K562 (cell line): ENCODE measurements around the gene CHMP4B. TPM values are rescaled to one million over a fixed set of nuclear protein-coding genes. Genes with fewer than 3 reads are reported as not detected.

ENCODE experiments used
- ATAC-seq: fragments of 200-7000 bp; cut with Tn5 transposase; 3 replicates; pipeline ENCODE4 v1.9.1; 2020; ENCODE audit warnings: moderate library complexity
- BruUV-seq: library from RNA; stranded (reverse); fragments of 400-500 nt; replicated peaks from 2 replicates; lab custom pipeline; 2021; lab: Mats Ljungman, UMichigan
- CTCF ChIA-PET: fragments of 300-600 bp; formaldehyde crosslinking; extraction: SDS; loops from one replicate; lab custom pipeline; 2021; ENCODE audit warnings: low intra/inter-chr PET ratio; lab: Yijun Ruan, JAX
- POLR2A ChIA-PET: fragments of 300-600, 350-650 bp; sonication (Branson Sonifier 250); formaldehyde crosslinking; extraction: SDS; loops from one replicate; lab custom pipeline; 2021; ENCODE audit warnings: antibody characterized with exemption, inconsistent platforms; lab: Yijun Ruan, JAX
- DNase-seq, 4 experiments: peaks; one replicate each; pipeline versions ENCODE4 v3.0.0 to v3.0.0-alpha.2; 2011 to 2018; ENCODE audit warnings: low spot score in 3 of 4, mixed read lengths in 3 of 4; ENCODE audit errors: extremely low read depth in 1 of 4
- FAIRE-seq: peaks from 2 replicates; lab custom pipeline; 2011; peaks lifted over from hg19 to GRCh38; lab: Jason Lieb, UNC
- H2AFZ ChIP-seq: 2 replicates; pipeline ENCODE4 v1.6.0; 2011; ENCODE audit warnings: low read depth, low read length, control low read depth, inconsistent platforms
- H3K27ac ChIP-seq: fragments of 200-600 bp; 3 replicates; pipeline ENCODE4 v1.8.0; 2011; ENCODE audit warnings: low read depth, mild to moderate bottlenecking, control low read depth, inconsistent platforms, low read length, moderate library complexity, mixed read lengths; ENCODE audit errors: extremely low read depth
- H3K27me3 ChIP-seq, 2 experiments: fragments of 300-600 bp in 1 of 2; 2 replicates in 1 of 2; 3 replicates in 1 of 2; pipeline versions ENCODE4 v1.6.0 to v1.8.0; 2011; ENCODE audit warnings: inconsistent platforms in 2 of 2, low read length in 2 of 2, mild to moderate bottlenecking in 1 of 2, mixed read lengths in 1 of 2, moderate library complexity in 1 of 2; ENCODE audit not compliant: control insufficient read depth in 2 of 2, insufficient read depth in 2 of 2
- H3K36me3 ChIP-seq: fragments of 300-600 bp; 3 replicates; pipeline ENCODE4 v1.8.0; 2011; ENCODE audit warnings: mild to moderate bottlenecking, low read length, inconsistent platforms; ENCODE audit not compliant: control insufficient read depth, insufficient read depth
- H3K4me1 ChIP-seq, 2 experiments: fragments of 200-600 bp in 1 of 2; replicated peaks in 1 of 2; 2 replicates in 1 of 2; 3 replicates in 1 of 2; pipeline versions ENCODE4 v1.5.1 to v1.8.0; 2011; ENCODE audit warnings: inconsistent platforms in 2 of 2, low read length in 2 of 2, mild to moderate bottlenecking in 1 of 2, mixed read lengths in 1 of 2, moderate library complexity in 1 of 2; ENCODE audit not compliant: control insufficient read depth in 2 of 2, insufficient read depth in 2 of 2
- H3K4me2 ChIP-seq: 2 replicates; pipeline ENCODE4 v1.6.1; 2011; ENCODE audit warnings: low read length, control low read depth, inconsistent platforms, mixed read lengths; ENCODE audit not compliant: insufficient read depth
- H3K4me3 ChIP-seq: fragments of 200-600 bp; sonication (generic), shearing (Covaris generic); 2 replicates; pipeline ENCODE4 v1.5.1; 2016; ENCODE audit warnings: control low read depth, inconsistent platforms
- H3K79me2 ChIP-seq: fragments of 200-600 bp; 3 replicates; pipeline ENCODE4 v1.8.0; 2011; ENCODE audit warnings: low read length, inconsistent platforms; ENCODE audit not compliant: control insufficient read depth, insufficient read depth
- H3K9ac ChIP-seq, 2 experiments: 2 replicates each; pipeline versions ENCODE4 v1.6.0 to v1.6.1; 2011; ENCODE audit warnings: low read depth in 2 of 2, low read length in 2 of 2, control low read depth in 1 of 2, inconsistent platforms in 1 of 2, mild to moderate bottlenecking in 1 of 2, mixed read lengths in 1 of 2; ENCODE audit not compliant: insufficient read depth in 1 of 2
- H3K9me1 ChIP-seq: one replicate; pipeline ENCODE4 v1.6.0; 2011; ENCODE audit warnings: inconsistent platforms, mild to moderate bottlenecking, low read length, moderate library complexity; ENCODE audit not compliant: control insufficient read depth, insufficient read depth
- H3K9me3 ChIP-seq: replicated peaks from 2 replicates; pipeline ENCODE4 v1.5.1; 2011; ENCODE audit warnings: low read depth, low read length, inconsistent platforms; ENCODE audit not compliant: control insufficient read depth, insufficient read depth
- H4K20me1 ChIP-seq: replicated peaks from 2 replicates; pipeline ENCODE4 v1.6.1; 2011; ENCODE audit warnings: low read length, inconsistent platforms, mixed read lengths; ENCODE audit not compliant: control insufficient read depth, insufficient read depth
- CHD1 ChIP-seq: fragments of 200-600 bp; sonication (generic); IDR thresholded peaks from one replicate; pipeline ENCODE4 v1.6.1; 2012; ENCODE audit warnings: mild to moderate bottlenecking, moderate library complexity, low read length, inconsistent platforms
- DPF2 ChIP-seq: fragments of 450-650 bp; IDR thresholded peaks from 2 replicates; pipeline ENCODE4 v1.6.1; 2016
- EHMT2 ChIP-seq: fragments of 450-650 bp; IDR thresholded peaks from 2 replicates; pipeline ENCODE4 v1.6.1; 2018; ENCODE audit warnings: antibody characterized with exemption
- ESRRA ChIP-seq: fragments of 450-650 bp; IDR thresholded peaks from 2 replicates; pipeline ENCODE4 v1.6.1; 2014; ENCODE audit warnings: low read depth, mild to moderate bottlenecking, moderate library complexity, borderline replicate concordance
- FOXK2 ChIP-seq, 2 experiments: fragments of 450-650 bp; IDR thresholded peaks in 1 of 2; conservative IDR thresholded peaks in 1 of 2; 2 replicates each; pipeline ENCODE4 v1.6.1; 2016; ENCODE audit warnings: low read depth in 2 of 2, mild to moderate bottlenecking in 1 of 2
- GABPB1 ChIP-seq: sonication (generic); formaldehyde crosslinking; IDR thresholded peaks from 2 replicates; pipeline ENCODE4 v1.8.0; 2022; ENCODE audit warnings: mild to moderate bottlenecking, missing genetic modification reagents
- KDM4B ChIP-seq, 2 experiments: fragments of 450-650 bp in 1 of 2; sonication (generic) in 1 of 2; IDR thresholded peaks; 2 replicates each; pipeline ENCODE4 v1.6.1; 2016 to 2017; ENCODE audit warnings: borderline replicate concordance in 2 of 2, antibody characterized with exemption in 1 of 2, low read depth in 1 of 2, mild to moderate bottlenecking in 1 of 2
- MCM3 ChIP-seq: fragments of 450-650 bp; IDR thresholded peaks from 2 replicates; pipeline ENCODE4 v1.6.1; 2016
- MCM5 ChIP-seq: fragments of 450-650 bp; IDR thresholded peaks from 2 replicates; pipeline ENCODE4 v1.6.1; 2016; ENCODE audit warnings: low read depth
- NEUROD1 ChIP-seq: fragments of 150-350 bp; IDR thresholded peaks from 2 replicates; pipeline ENCODE4 v1.6.1; 2014; ENCODE audit warnings: borderline replicate concordance, low read length, low read depth; ENCODE audit not compliant: partially characterized antibody
- NFXL1 ChIP-seq: fragments of 450-650 bp; formaldehyde crosslinking; IDR thresholded peaks from 2 replicates; pipeline ENCODE4 v1.4.0; 2021; ENCODE audit warnings: mild to moderate bottlenecking
- NFYB ChIP-seq: IDR thresholded peaks from 2 replicates; pipeline ENCODE4 v1.6.1; 2011; ENCODE audit warnings: mild to moderate bottlenecking, moderate library complexity; ENCODE audit not compliant: insufficient read length; ENCODE audit errors: extremely low read depth
- NUFIP1 ChIP-seq: fragments of 450-650 bp; IDR thresholded peaks from 2 replicates; pipeline ENCODE4 v1.6.1; 2018; ENCODE audit not compliant: partially characterized antibody
- TCF7L2 ChIP-seq: fragments of 150-350 bp; IDR thresholded peaks from 2 replicates; pipeline ENCODE4 v1.6.1; 2016; ENCODE audit warnings: low read depth, mild to moderate bottlenecking, low read length, moderate library complexity
- TGIF2 ChIP-seq: sonication (generic); formaldehyde crosslinking; IDR thresholded peaks from 2 replicates; pipeline ENCODE4 v1.8.1; 2022; ENCODE audit warnings: mild to moderate bottlenecking, missing genetic modification reagents, moderate library complexity
- ZEB2 ChIP-seq: fragments of 450-650 bp; IDR thresholded peaks from 2 replicates; pipeline ENCODE4 v1.6.1; 2016
- ZKSCAN3 ChIP-seq: fragments of 250-450 bp; sonication (Bioruptor Pico); IDR thresholded peaks from 2 replicates; pipeline ENCODE4 v1.4.0; 2020
- ZNF263 ChIP-seq: sonication (generic); formaldehyde crosslinking; IDR thresholded peaks from 2 replicates; pipeline ENCODE4 v1.8.0; 2022; ENCODE audit warnings: mild to moderate bottlenecking, missing genetic modification reagents, borderline replicate concordance
- WGBS: fragments of 100-300 bp; shearing (Covaris generic); methylation state at CpG from one replicate; pipeline ENCODE4 v1.1.6; 2016; ENCODE audit warnings: low coverage, mixed read lengths; ENCODE audit not compliant: insufficient coverage; ENCODE audit errors: missing lambda C conversion rate; 5-methylcytosine and 5-hydroxymethylcytosine counted together
- in situ Hi-C: fragments of 300-500 bp; cut with MboI; formaldehyde crosslinking; loops from 4 replicates; pipeline ENCODE4 v1.15.0; 2018; ENCODE audit warnings: inconsistent platforms, mixed read lengths
- intact Hi-C: fragments of 100-400 bp; cut with micrococcal nuclease; formaldehyde crosslinking; loops from 2 replicates; pipeline ENCODE4 v1.14.2; 2022
- polyA plus RNA-seq, 8 experiments: library from polyadenylated mRNA; depleted of rRNA in 4 of 8; stranded (reverse) in 5 of 8; unstranded in 3 of 8; fragments of >200 nt; fragmentation: Nextera tagmentation in 2 of 8; fragmentation: Illumina TruSeq in 1 of 8; extraction: Ambion mirVana in 2 of 8; extraction: Trizol in 1 of 8; gene quantifications; 2 replicates each; pipeline versions ENCODE4 v1.2.1 to v1.2.3, GENCODE V29; 2011 to 2014; ENCODE audit warnings: inconsistent platforms in 1 of 8, missing spikeins in 1 of 8
- total RNA-seq, 7 experiments: library from RNA; depleted of rRNA in 6 of 7; stranded (reverse); fragments of >200 nt in 6 of 7; fragmentation: Illumina TruSeq in 2 of 7; extraction: Trizol in 2 of 7; gene quantifications; 2 replicates each; pipeline versions ENCODE4 v1.2.1 to v1.2.3, GENCODE V29; 2011 to 2021; ENCODE audit warnings: low replicate concordance in 1 of 7
- TF ChIP-seq, protein P1 (sequence below): fragments of 450-650 bp; formaldehyde crosslinking; IDR thresholded peaks from 2 replicates; pipeline ENCODE4 v1.4.0; 2022; ENCODE audit warnings: missing genetic modification characterization

The CHMP4B gene
- total and polyA plus RNA-seq, 9 of the 15 experiments (the other 6 are each of a cell fraction or from before 2014, with no cell fraction given), result 1.8 to 64.7 (median 31.8) TPM

DNA sequence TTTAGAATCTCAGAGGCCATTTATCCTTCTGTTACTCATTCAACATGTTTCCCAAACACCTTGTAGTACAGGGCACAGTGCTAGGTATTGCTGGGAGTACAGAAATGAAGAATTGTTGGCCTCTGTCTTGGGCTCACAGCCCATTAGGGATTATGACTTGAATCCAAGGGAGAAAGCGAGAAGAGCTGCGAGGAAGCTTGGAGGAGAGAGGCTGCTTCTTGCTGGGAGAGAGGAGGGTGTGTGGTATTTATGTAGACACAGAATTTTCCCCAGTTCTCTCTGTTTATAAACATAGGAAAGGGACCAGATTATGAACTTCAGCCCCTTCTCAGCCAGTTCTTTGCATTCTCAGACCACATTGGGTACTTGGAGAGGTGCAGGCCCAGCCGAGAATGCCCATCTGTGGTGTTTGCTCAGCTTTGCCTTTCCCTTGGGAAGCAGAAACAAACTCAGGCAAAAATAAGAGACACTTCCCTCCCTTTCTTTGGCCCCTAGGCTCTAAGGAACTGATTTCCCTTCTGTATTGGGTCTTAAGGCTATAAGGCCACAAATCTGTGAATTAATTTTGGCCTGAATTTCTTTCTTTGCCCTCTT is 17.9 kb downstream of the CHMP4B start:
- peaks cover 10% of the 10 kb centered on the region; the same call in 1 of the 3 replicates for H3K36me3 ChIP-seq
- intact Hi-C loops, result no loop called here
- H4K20me1 ChIP-seq, result peaks cover 27% of the 10 kb centered on the region
- H3K27me3 ChIP-seq, result no peaks in the 10 kb centered on the region
- ChIA-PET POLR2A (interaction anchor here (1.8 to 2.1 kb wide), 2 partner anchors 10 to 18 kb away, joined by 8 to 9 read pairs; partner anchors contain the start of gene CHMP4B), CTCF (interaction anchor here (0.6 kb wide), 1 partner anchor 418 kb away, joined by 3 read pairs; no protein-coding TSS in a partner anchor)
- H3K9ac ChIP-seq, result no peak overlapping the region
- H3K27ac ChIP-seq, result no peak overlapping the region
- FAIRE-seq (no peak), DNase-seq (no peak), ATAC-seq (no peak)
- peaks cover 12 to 20% of the 10 kb centered on the region in 2 experiments for H3K4me1 ChIP-seq
- H3K9me3 ChIP-seq, result no peaks in the 10 kb centered on the region
- 74% methylated on average over 3 of the region's 3 CpGs for WGBS
- H3K4me3 ChIP-seq, result no peak overlapping the region
- TF ChIP-seq EHMT2 (no peak), DPF2 (no peak), NUFIP1 (no peak), ZEB2 (no peak), FOXK2 (conservative IDR thresholded peaks at IDR 0.05 in 1 of 2, IDR thresholded peaks at IDR 0.05 in 1 of 2; ENCODE audit: low read depth in 2 of 2) (no peak), GABPB1 (CRISPR knock-in tag) (no peak), ZNF263 (no peak), ZKSCAN3 (CRISPR knock-in tag) (no peak), MCM5 (no peak), KDM4B (IDR thresholded peaks at IDR 0.05; ENCODE audit: borderline replicate concordance in 2 of 2, low read depth in 1 of 2) (no peak), TCF7L2 (no peak), ESRRA (no peak), MCM3 (no peak), CHD1 (no peak), NFYB (no peak), NEUROD1 (no peak), TGIF2 (no peak), NFXL1 (CRISPR knock-in tag) (no peak)
- TF ChIP-seq, protein P1, sequence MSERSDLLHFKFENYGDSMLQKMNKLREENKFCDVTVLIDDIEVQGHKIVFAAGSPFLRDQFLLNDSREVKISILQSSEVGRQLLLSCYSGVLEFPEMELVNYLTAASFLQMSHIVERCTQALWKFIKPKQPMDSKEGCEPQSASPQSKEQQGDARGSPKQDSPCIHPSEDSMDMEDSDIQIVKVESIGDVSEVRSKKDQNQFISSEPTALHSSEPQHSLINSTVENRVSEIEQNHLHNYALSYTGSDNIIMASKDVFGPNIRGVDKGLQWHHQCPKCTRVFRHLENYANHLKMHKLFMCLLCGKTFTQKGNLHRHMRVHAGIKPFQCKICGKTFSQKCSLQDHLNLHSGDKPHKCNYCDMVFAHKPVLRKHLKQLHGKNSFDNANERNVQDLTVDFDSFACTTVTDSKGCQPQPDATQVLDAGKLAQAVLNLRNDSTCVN, result no peak
- no peak overlapping the region for H2AFZ ChIP-seq
- H3K4me2 ChIP-seq, result no peak overlapping the region
- in situ Hi-C loops, result no loop called here
- BruUV-seq, result no TSS peak
- peaks cover 4% of the 10 kb centered on the region for H3K9me1 ChIP-seq
- H3K79me2 ChIP-seq, result peaks cover 62% of the 10 kb centered on the region
